Liver (tissue), 2 donors: ENCODE measurements around the gene MYO3B.

Experiments used
- REST ChIP-seq: IDR thresholded peaks from 2 replicates; pipeline ENCODE4 v1.6.1; 2016; ENCODE audit warnings: antibody characterized with exemption, mild to moderate bottlenecking
- ZBTB33 ChIP-seq: IDR thresholded peaks from 2 replicates; pipeline ENCODE4 v1.6.1; 2016; ENCODE audit warnings: antibody characterized with exemption
- TF ChIP-seq, protein P1 (sequence below): fragments of 150-350 bp; IDR thresholded peaks from 2 replicates; pipeline ENCODE4 v1.5.1; 2017; ENCODE audit warnings: improper control_type of control experiment, low read depth, low read length; ENCODE audit not compliant: missing input control
- donor health status: healthy.

DNA sequence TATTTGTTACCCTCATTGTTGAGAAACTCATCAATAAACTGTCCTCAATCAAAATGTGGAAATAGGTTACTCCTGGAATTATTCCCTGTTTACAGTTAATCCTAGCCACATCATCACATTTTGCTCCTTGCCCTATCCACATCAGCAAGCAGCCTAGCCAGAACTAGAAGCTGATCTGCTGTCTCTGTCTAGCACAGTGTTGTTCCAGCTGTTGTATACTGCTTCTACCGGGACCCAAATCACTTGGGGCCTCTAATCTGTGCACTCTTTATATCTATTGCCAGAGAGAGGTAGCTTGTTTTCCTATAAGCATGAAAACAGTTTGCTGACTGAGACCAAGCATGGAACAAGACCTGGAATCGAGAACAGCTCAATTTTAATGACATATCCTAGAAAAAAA, 341.0 kb downstream of the MYO3B start:
- TF ChIP-seq, protein P1, sequence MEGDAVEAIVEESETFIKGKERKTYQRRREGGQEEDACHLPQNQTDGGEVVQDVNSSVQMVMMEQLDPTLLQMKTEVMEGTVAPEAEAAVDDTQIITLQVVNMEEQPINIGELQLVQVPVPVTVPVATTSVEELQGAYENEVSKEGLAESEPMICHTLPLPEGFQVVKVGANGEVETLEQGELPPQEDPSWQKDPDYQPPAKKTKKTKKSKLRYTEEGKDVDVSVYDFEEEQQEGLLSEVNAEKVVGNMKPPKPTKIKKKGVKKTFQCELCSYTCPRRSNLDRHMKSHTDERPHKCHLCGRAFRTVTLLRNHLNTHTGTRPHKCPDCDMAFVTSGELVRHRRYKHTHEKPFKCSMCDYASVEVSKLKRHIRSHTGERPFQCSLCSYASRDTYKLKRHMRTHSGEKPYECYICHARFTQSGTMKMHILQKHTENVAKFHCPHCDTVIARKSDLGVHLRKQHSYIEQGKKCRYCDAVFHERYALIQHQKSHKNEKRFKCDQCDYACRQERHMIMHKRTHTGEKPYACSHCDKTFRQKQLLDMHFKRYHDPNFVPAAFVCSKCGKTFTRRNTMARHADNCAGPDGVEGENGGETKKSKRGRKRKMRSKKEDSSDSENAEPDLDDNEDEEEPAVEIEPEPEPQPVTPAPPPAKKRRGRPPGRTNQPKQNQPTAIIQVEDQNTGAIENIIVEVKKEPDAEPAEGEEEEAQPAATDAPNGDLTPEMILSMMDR, result no peak
- no peak for TF ChIP-seq REST
- no peak for TF ChIP-seq ZBTB33
